ENCODE data around the gene CMPK2. TPM values are rescaled to one million over a fixed set of nuclear protein-coding genes. Genes with fewer than 3 reads are reported as not detected.

Gene CMPK2
- total RNA-seq, 1 experiment from 2014 or later: 0.80 TPM

GRCh38 chr2:6908291-6908690 lies 42.6 kb upstream of the CMPK2 start:
- TF ChIP-seq SIN3A (IDR thresholded peaks at IDR 0.05; ENCODE audit: borderline replicate concordance, insufficient read depth, low read depth, low read length): no peak
- TF ChIP-seq REST (IDR thresholded peaks at IDR 0.05; ENCODE audit: insufficient read depth in 1 of 2, low read depth in 2 of 2, low read length in 1 of 2): no peak
- TF ChIP-seq TCF7L2 (IDR thresholded peaks at IDR 0.05; ENCODE audit: low read depth, low read length): no peak
- no peak for TF ChIP-seq POLR2AphosphoS5 (IDR thresholded peaks at IDR 0.05; ENCODE audit: low read depth, low read length)
- no peak for TF ChIP-seq CTCF (IDR thresholded peaks at IDR 0.05)
- intact Hi-C loops (cut with micrococcal nuclease; ENCODE audit: unreplicated experiment) (no loop called here), in situ Hi-C loops (cut with HindIII; ENCODE audit: low pct_unique_long_range_greater_than_20kb, low sequenced_read_pairs) (no loop called here)
- Histone ChIP-seq H3K27me3 (ENCODE audit: control insufficient read depth, insufficient read depth, low read length) (peaks cover 2% of the 10 kb centered on the region; the same call in 1 of the 2 replicates), H3K27ac (ENCODE audit: low read length) (no peak overlapping the region), H3K9me3 (ENCODE audit: control insufficient read depth, insufficient read depth, low read depth, low read length) (no peaks in the 10 kb centered on the region), H3K4me1 (ENCODE audit: control insufficient read depth, insufficient read depth, low read length) (no peaks in the 10 kb centered on the region), H3K4me3 (ENCODE audit: low read depth in 2 of 2, low read length in 2 of 2) (no peak overlapping the region), H3K36me3 (ENCODE audit: control insufficient read depth, insufficient read depth, low read length) (no peaks in the 10 kb centered on the region)
- ATAC-seq: no peak
- POLR2A ChIA-PET: no interaction called here
- no TSS peak for BruUV-seq (replicated peaks)
- DNase-seq (ENCODE audit: low read depth, low spot score): no peak
- CTCF ChIA-PET: no interaction called here

- Histone ChIP-seq H3K27ac (ENCODE audit: low read length) (no peak overlapping the region), H3K27me3 (ENCODE audit: control insufficient read depth, insufficient read depth, low read length) (peaks cover 2% of the 10 kb centered on the region; the same call in 1 of the 2 replicates), H3K4me1 (ENCODE audit: control insufficient read depth, insufficient read depth, low read length) (no peaks in the 10 kb centered on the region), H3K4me3 (ENCODE audit: low read depth in 2 of 2, low read length in 2 of 2) (no peak overlapping the region), H3K9me3 (ENCODE audit: control insufficient read depth, insufficient read depth, low read depth, low read length) (no peaks in the 10 kb centered on the region), H3K36me3 (ENCODE audit: control insufficient read depth, insufficient read depth, low read length) (no peaks in the 10 kb centered on the region)
- TF ChIP-seq SIN3A (IDR thresholded peaks at IDR 0.05; ENCODE audit: borderline replicate concordance, insufficient read depth, low read depth, low read length): no peak
- in situ Hi-C loops (cut with HindIII; ENCODE audit: low pct_unique_long_range_greater_than_20kb, low sequenced_read_pairs): no loop called here
- intact Hi-C loops (cut with micrococcal nuclease; ENCODE audit: unreplicated experiment): no loop called here
- BruUV-seq (replicated peaks): no TSS peak
- ATAC-seq (no peak), DNase-seq (ENCODE audit: low read depth, low spot score) (no peak)
- POLR2A ChIA-PET: interaction anchor here (0.6 kb wide), 1 partner anchor 8 kb away, joined by 9 read pairs; no protein-coding TSS in a partner anchor
- CTCF ChIA-PET: no interaction called here
Observed at GRCh38 chr2:6906165-6906741, 40.5 kb upstream of the CMPK2 start.

GRCh38 chr2:6905668-6906067 lies 40.0 kb upstream of the CMPK2 start:
- Histone ChIP-seq H3K4me3 (ENCODE audit: low read depth in 2 of 2, low read length in 2 of 2) (no peak overlapping the region), H3K4me1 (ENCODE audit: control insufficient read depth, insufficient read depth, low read length) (no peaks in the 10 kb centered on the region), H3K36me3 (ENCODE audit: control insufficient read depth, insufficient read depth, low read length) (no peaks in the 10 kb centered on the region), H3K9me3 (ENCODE audit: control insufficient read depth, insufficient read depth, low read depth, low read length) (no peaks in the 10 kb centered on the region), H3K27me3 (ENCODE audit: control insufficient read depth, insufficient read depth, low read length) (peaks cover 2% of the 10 kb centered on the region; the same call in 1 of the 2 replicates), H3K27ac (ENCODE audit: low read length) (no peak overlapping the region)
- CTCF ChIA-PET: no interaction called here
- BruUV-seq (replicated peaks): no TSS peak
- in situ Hi-C loops (cut with HindIII; ENCODE audit: low pct_unique_long_range_greater_than_20kb, low sequenced_read_pairs) (no loop called here), intact Hi-C loops (cut with micrococcal nuclease; ENCODE audit: unreplicated experiment) (no loop called here)
- DNase-seq (ENCODE audit: low read depth, low spot score) (no peak), ATAC-seq (no peak)
- POLR2A ChIA-PET: interaction anchor here (0.6 kb wide), 1 partner anchor 8 kb away, joined by 9 read pairs; no protein-coding TSS in a partner anchor
- TF ChIP-seq CTCF (IDR thresholded peaks at IDR 0.05): no peak
- no peak for TF ChIP-seq SIN3A (IDR thresholded peaks at IDR 0.05; ENCODE audit: borderline replicate concordance, insufficient read depth, low read depth, low read length)
- no peak for TF ChIP-seq REST (IDR thresholded peaks at IDR 0.05; ENCODE audit: insufficient read depth in 1 of 2, low read depth in 2 of 2, low read length in 1 of 2)
- no peak for TF ChIP-seq POLR2AphosphoS5 (IDR thresholded peaks at IDR 0.05; ENCODE audit: low read depth, low read length)
- no peak for TF ChIP-seq TCF7L2 (IDR thresholded peaks at IDR 0.05; ENCODE audit: low read depth, low read length)

Measured in Panc1 (cell line).